ENCODE results near the gene KLHDC1.

DNA sequence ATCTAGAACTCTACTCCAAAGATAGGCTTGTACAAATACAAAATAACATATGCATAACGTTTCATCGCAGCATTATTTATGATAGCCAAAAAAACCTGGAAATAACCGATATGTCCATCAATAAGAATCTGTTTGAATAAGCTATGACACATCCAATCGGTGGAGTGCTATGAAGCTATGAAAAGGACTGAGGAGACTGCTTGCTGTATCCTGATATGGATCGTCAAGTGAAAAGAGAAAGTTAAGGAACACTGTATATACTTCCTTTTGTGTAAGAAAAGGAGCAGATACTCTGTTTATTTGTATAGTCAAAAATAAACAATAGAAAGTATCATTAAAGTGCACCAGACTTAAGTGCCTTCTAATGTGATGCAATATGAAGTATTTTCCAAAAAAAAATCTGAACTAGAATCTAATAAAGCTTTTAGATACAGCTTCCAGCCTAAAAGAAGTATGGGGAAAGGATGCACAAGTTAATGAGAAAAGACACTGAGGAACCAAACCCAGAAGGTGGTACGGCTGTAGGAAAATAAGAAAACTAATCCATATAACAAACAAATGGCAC, 645 bp upstream of the KLHDC1 start:
- TF ChIP-seq, protein P1, sequence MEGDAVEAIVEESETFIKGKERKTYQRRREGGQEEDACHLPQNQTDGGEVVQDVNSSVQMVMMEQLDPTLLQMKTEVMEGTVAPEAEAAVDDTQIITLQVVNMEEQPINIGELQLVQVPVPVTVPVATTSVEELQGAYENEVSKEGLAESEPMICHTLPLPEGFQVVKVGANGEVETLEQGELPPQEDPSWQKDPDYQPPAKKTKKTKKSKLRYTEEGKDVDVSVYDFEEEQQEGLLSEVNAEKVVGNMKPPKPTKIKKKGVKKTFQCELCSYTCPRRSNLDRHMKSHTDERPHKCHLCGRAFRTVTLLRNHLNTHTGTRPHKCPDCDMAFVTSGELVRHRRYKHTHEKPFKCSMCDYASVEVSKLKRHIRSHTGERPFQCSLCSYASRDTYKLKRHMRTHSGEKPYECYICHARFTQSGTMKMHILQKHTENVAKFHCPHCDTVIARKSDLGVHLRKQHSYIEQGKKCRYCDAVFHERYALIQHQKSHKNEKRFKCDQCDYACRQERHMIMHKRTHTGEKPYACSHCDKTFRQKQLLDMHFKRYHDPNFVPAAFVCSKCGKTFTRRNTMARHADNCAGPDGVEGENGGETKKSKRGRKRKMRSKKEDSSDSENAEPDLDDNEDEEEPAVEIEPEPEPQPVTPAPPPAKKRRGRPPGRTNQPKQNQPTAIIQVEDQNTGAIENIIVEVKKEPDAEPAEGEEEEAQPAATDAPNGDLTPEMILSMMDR (optimal IDR thresholded peaks at IDR 0.05 in 1 of 3, IDR thresholded peaks at IDR 0.05 in 1 of 3, conservative IDR thresholded peaks at IDR 0.05 in 1 of 3; ENCODE audit: extremely low read depth in 1 of 3, insufficient read depth in 2 of 3, low read length in 3 of 3): no peak
- TF ChIP-seq EZH2 (IDR thresholded peaks at IDR 0.05; ENCODE audit: low read length): no peak

Data from keratinocyte (primary cell).